NCI-H524 treated with DMSO at 0.1 percent for 48 hours (cell line): ENCODE measurements around the gene GRIK1.

Experiments used
- DNase-seq: peaks from one replicate; lab custom pipeline; 2025; lab: John Stamatoyannopoulos, UW

Gene GRIK1

GRCh38 chr21:29909571-29909970 lies 30.2 kb downstream of the GRIK1 start:
- DNase-seq = peak; percentile 36

DNA sequence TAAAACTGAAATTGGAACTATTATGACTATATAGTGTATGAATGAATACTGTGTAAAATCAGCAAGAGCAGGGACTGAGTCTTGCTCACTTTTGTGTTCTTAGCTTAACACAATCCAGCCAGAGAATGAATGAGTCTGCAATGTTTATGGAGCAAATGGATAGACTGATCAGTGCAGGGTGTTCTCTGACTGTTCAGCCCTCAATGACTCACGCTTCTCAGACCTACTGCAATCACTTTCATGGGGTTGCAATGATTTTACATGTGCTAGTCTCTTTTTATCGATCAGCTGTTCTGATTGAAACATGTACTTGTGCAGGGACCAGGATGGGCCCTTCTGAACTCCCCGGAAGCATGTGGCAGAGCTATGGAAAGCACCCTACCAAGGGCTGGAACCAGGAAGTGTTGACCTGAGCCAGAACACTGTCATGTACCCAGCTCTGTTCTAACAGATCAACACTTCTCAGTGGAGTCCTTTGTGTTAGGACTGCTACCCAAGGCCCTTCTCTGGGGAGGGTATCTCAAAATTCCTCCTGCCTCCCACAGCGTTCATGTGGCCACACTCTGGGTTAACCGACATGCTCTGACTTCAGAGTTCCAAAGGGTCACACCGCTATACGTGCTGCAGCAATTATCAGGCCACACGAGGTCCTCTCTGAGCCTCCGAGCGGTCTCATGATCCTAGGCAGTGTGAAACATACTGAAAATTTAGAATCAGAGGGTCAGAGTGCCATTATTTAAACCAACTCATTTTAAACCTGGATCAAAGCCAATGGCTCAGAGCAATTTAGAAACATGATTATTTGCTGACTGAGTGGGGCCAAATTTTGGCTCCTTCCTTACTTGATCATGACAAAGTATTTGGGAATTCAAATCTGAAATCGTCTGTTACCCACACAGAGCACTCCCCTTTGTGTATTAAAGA lies 35.2 kb downstream of the GRIK1 start:
- DNase-seq = no peak

DNA sequence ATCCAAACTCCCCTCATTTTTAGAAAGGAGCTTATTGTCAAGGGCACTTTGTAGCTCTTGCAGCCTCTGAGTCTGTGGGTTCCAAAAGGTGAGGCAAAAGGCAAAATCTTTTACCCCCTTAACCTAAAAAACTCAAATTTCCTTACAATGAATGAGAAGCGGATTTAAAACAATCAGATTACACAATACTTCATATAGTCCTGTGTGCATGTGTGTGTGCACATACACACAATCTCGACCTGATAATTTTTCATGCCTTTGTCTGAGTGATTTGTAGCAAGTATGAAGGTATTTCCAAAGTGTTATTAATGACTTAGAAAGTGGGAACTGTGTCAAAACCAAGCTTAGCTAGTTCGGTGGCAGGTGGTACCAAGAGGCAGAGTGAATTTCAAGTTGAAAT lies 42.9 kb downstream of the GRIK1 start:
- no peak for DNase-seq

DNA sequence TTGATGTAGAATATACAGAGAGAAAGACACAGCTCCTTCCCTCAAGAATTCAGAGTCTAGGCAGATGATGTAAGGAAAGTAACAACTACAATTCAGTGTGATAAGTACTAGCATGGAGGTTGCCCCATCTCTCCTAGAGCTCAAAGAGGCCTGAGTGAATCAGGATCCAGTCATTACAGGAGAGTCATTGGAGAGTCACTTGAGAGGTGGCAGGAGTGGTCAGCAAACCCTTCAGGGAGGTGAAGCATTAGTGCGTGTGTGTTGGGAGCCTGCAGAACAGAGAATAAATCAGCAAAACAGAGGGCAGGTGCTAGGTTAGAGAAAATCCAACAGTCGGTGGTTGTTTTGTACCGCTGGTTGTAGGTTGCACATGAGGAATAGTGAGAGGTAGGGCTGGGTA lies 46.1 kb downstream of the GRIK1 start:
- DNase-seq = no peak

DNA sequence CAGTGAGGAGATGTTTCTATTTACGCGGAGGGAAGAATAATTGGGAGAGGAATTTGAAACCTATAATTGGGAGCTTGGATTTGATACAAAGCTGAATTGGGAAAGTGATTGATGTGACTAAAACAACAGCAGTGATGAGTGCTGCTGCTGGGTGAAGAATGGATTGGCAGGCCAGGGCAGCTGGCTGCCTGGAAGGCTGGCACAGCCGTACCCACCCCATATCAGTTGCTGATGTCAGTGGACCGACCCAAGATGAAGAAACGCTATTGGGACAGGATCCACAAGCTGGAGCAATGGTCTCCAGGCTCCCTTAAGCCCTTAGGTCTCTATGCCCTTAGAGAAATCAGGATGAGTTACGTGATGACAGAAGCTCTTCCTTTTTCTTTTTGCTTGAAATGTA lies 47.4 kb downstream of the GRIK1 start:
- DNase-seq = no peak

- peak; percentile 29 for DNase-seq
These were observed 51.4 kb downstream of the GRIK1 start for GRCh38 chr21:29888437-29888836.

DNA sequence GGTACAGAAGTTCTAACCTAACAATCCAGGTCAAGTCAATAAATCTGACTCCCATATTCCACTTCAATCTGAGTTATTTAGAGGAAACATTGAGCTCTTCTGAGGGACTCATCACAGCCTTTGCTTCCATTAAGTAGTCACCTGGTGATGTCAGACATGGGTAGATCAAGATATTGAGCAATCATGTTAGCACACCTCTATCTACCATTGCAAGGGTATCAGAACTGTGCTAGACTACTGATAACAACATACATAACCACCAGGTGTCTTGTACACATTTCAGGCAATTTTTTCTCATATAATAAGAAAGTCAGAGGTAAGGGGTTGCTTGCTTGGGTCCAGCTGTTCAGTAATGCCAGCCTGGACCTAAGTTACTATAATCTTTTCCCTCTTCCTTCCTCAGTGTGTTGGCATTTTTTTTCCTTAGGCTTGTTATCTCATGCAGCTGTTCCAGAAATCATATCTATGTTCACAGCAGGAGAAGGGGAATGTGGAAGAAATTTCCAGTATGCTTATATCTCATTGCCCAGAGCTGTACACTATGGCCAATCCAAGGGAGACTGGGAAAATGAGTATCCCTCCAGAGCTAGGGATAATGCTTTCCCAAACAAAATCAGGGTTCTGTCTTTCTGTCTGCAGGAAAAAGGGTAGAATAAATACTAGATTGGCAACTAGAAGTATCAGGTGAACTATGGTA lies 52.3 kb downstream of the GRIK1 start:
- DNase-seq = no peak

DNA sequence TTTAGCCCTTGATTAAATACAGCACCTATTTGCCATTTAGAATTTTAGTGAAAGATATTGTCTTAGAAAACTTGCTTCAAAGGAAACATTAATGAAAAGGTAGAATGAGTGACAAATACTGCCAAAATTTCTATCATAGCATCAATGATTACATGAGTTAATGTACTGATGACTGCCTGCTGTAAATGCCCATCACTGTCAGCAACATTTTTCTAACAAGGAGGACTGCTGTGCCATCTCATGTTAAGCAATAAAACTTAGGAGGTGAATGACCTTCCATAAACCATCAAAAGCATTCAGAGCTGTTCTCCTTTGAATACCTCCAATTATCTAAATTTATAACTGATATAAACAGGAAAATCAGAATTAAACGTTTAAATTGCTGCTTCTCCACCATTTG lies 54.3 kb downstream of the GRIK1 start:
- DNase-seq = no peak

GRCh38 chr21:29875873-29876272 lies 63.9 kb downstream of the GRIK1 start:
- DNase-seq = no peak

GRCh38 chr21:29875036-29875716 lies 64.6 kb downstream of the GRIK1 start:
- DNase-seq = no peak

DNA sequence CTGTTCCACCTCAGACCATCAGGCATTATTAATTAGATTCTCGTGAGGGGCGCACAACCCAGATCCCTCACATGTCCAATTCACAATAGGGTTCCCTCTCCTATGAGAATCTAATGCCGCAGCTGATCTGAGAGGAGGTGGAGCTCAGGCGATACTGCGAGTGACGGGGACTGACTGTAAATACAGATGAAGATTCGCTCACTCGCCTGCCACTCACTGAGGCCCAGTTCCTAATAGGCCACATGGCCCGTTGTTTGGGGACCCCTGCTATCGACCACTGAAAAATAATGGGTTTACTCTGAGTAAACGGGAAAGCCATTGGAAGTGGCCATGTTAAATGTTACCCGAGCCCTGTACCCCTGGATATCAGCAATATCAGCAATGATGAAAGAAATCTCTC lies 65.9 kb downstream of the GRIK1 start:
- DNase-seq = no peak

DNA sequence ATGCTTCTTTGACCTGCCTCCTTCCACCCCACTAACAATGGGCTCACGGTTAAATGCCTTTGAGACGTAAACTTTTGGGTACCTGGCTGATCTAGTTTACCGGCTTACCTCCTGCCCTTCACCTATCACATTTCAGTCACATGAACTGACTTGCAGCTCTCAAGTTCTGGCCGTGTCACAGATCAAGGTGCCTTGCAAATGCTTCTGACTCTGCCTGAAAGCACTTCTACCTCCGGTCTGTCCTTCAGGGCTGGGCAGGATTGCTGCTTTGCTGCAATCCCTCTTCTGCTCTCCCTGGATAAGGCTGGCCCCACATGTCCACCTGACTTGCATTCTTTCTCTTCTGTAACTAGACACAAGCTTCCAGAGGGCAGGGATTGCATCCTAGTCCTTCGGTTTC lies 69.0 kb downstream of the GRIK1 start:
- no peak for DNase-seq

DNA sequence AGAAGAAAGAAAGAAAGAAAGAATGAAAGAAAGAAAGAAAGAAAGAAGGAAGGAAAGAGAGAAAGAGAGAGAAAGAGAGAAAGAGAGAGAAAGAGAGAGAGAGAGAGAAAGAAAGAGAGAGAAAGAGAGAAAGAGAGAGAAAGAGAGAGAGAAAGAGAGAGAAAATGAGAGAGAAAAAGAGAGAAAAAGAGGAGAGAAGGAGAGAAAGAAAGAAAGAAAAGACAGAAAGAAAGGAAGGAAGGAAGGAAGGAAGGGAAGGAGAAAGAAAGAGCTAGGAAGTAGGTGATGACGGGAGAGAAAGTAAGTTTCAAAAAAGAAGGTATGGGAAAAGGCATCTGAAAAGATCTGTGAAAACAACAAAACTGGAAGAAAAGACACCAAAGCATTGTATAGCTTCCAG lies 72.0 kb downstream of the GRIK1 start:
- no peak for DNase-seq

DNA sequence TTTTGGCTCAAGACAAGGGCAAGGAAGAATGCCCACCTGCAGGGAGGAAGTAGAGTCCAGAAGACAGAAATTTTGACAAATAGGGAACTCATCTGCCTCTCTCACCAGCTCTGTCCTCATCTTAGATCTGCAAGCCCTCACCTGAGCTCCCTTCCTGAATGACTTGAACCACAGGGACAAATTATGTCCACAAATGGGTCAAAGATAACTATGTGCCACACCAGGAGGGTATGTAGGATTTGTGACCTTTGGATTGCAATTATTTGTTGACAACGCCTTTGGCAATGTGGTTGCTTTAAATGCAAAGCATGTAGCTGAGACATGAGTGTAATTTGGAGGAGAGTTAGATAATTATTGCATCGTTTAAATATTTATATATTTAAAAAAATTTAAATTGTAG lies 79.5 kb downstream of the GRIK1 start:
- no peak for DNase-seq

GRCh38 chr21:29857150-29857549 lies 82.6 kb downstream of the GRIK1 start:
- no peak for DNase-seq

- DNase-seq = no peak
These were observed 85.0 kb downstream of the GRIK1 start for GRCh38 chr21:29854795-29855194.

GRCh38 chr21:29851611-29852010 lies 88.2 kb downstream of the GRIK1 start:
- DNase-seq = no peak

GRCh38 chr21:29849735-29850176 lies 90.0 kb downstream of the GRIK1 start:
- DNase-seq = no peak

GRCh38 chr21:29843804-29844203 lies 96.0 kb downstream of the GRIK1 start:
- no peak for DNase-seq

DNA sequence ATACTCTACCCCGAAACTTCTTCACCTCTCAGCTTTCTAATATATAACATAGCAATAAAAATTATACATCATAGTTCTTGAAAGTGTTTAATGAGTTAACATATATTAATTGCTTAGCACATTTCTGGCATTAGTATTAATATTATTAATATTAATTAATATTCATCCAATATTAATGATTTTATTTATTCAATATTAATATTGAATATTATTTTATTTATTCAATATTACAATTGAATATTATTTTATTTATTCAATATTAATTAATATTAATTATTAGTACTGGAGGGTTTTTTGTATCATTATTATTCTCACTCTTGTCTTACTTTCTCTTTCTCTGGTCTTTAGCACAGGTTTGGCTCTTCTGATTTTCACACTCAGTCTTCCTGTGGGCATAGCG lies 105.2 kb downstream of the GRIK1 start:
- DNase-seq = no peak

GRCh38 chr21:29832217-29832616 lies 107.6 kb downstream of the GRIK1 start:
- DNase-seq = no peak

GRCh38 chr21:29829564-29830275 lies 110.1 kb downstream of the GRIK1 start:
- no peak for DNase-seq
